ENCODE results near the gene RPL37A.
"Not testable (repeated sequence)": the region's sequence is repeated elsewhere in the genome, so short reads cannot be mapped to it uniquely, and the experiment has no call there.

The RPL37A gene

GRCh38 chr2:216518566-216519119 lies 20.0 kb downstream of the RPL37A start:
- Histone ChIP-seq H3K4me1 (ENCODE audit: control insufficient read depth, insufficient read depth, low read length, poor library complexity, severe bottlenecking) (peaks cover 10% of the 10 kb centered on the region), H3K36me3 (ENCODE audit: control insufficient read depth, insufficient read depth, low read length) (peaks cover 19% of the 10 kb centered on the region)
- H3K27ac ChIP-seq (ENCODE audit: low read depth, low read length, severe bottlenecking); H3K4me3 ChIP-seq (ENCODE audit: extremely low read depth, insufficient read depth, low read length, poor library complexity, severe bottlenecking); H3K9me3 ChIP-seq (ENCODE audit: control insufficient read depth, low read length): not testable (repeated sequence)
- WGBS, 2 experiments (ENCODE audit: insufficient coverage in 2 of 2): 72 to 88% methylated on average over 3 to 5 of the region's 9 CpGs

- H3K36me3 ChIP-seq (ENCODE audit: control insufficient read depth, insufficient read depth, low read length): peaks cover 19% of the 10 kb centered on the region
- 100% methylated on average over 1 of the region's 3 CpGs; no CpG with 5 or more reads in 1 of the 2 experiments for WGBS, 2 experiments (ENCODE audit: insufficient coverage in 2 of 2)
- H3K4me1 ChIP-seq (ENCODE audit: control insufficient read depth, insufficient read depth, low read length, poor library complexity, severe bottlenecking): peaks cover 10% of the 10 kb centered on the region
These were observed 20.6 kb downstream of the RPL37A start for GRCh38 chr2:216519154-216519762.

GRCh38 chr2:216520112-216520511 lies 21.5 kb downstream of the RPL37A start:
- H3K9me3 ChIP-seq (ENCODE audit: control insufficient read depth, low read length): peaks cover 7% of the 10 kb centered on the region
- no peak overlapping the region for H3K27ac ChIP-seq (ENCODE audit: low read depth, low read length, severe bottlenecking)
- peaks cover 19% of the 10 kb centered on the region for H3K36me3 ChIP-seq (ENCODE audit: control insufficient read depth, insufficient read depth, low read length)
- no peak overlapping the region for H3K4me3 ChIP-seq (ENCODE audit: extremely low read depth, insufficient read depth, low read length, poor library complexity, severe bottlenecking)
- H3K4me1 ChIP-seq (ENCODE audit: control insufficient read depth, insufficient read depth, low read length, poor library complexity, severe bottlenecking): peaks cover 10% of the 10 kb centered on the region
- WGBS, 2 experiments (ENCODE audit: insufficient coverage in 2 of 2): 80 to 85% methylated on average over 3 to 4 of the region's 4 CpGs

More at GRCh38 chr2:216519154-216519762, 20.6 kb downstream of the RPL37A start:
- Histone ChIP-seq H3K4me3 (ENCODE audit: extremely low read depth, insufficient read depth, low read length, poor library complexity, severe bottlenecking) (no peak overlapping the region), H3K9me3 (ENCODE audit: control insufficient read depth, low read length) (peaks cover 3% of the 10 kb centered on the region), H3K27ac (ENCODE audit: low read depth, low read length, severe bottlenecking) (no peak overlapping the region)

GRCh38 chr2:216522892-216523502 lies 24.4 kb downstream of the RPL37A start:
- Histone ChIP-seq H3K4me1 (ENCODE audit: control insufficient read depth, insufficient read depth, low read length, poor library complexity, severe bottlenecking) (peaks cover 10% of the 10 kb centered on the region), H3K36me3 (ENCODE audit: control insufficient read depth, insufficient read depth, low read length) (peaks cover 19% of the 10 kb centered on the region), H3K4me3 (ENCODE audit: extremely low read depth, insufficient read depth, low read length, poor library complexity, severe bottlenecking) (no peak overlapping the region), H3K9me3 (ENCODE audit: control insufficient read depth, low read length) (peaks cover 7% of the 10 kb centered on the region), H3K27ac (ENCODE audit: low read depth, low read length, severe bottlenecking) (no peak overlapping the region)
- 100% methylated on average over 1 of the region's 1 CpG; no CpG with 5 or more reads in 1 of the 2 experiments for WGBS, 2 experiments (ENCODE audit: insufficient coverage in 2 of 2)

- peaks cover 10% of the 10 kb centered on the region for H3K36me3 ChIP-seq (ENCODE audit: control insufficient read depth, insufficient read depth, low read length)
- peaks cover 7% of the 10 kb centered on the region for H3K9me3 ChIP-seq (ENCODE audit: control insufficient read depth, low read length)
- WGBS, 2 experiments (ENCODE audit: insufficient coverage in 2 of 2): no CpG with 5 or more reads among the region's 4 CpGs
- H3K4me1 ChIP-seq (ENCODE audit: control insufficient read depth, insufficient read depth, low read length, poor library complexity, severe bottlenecking): no peaks in the 10 kb centered on the region
- no peak overlapping the region for H3K27ac ChIP-seq (ENCODE audit: low read depth, low read length, severe bottlenecking)
- H3K4me3 ChIP-seq (ENCODE audit: extremely low read depth, insufficient read depth, low read length, poor library complexity, severe bottlenecking): no peak overlapping the region
These were observed 27.3 kb downstream of the RPL37A start for GRCh38 chr2:216525972-216526371.

GRCh38 chr2:216526939-216527338 lies 28.3 kb downstream of the RPL37A start:
- Histone ChIP-seq H3K36me3 (ENCODE audit: control insufficient read depth, insufficient read depth, low read length) (peaks cover 5% of the 10 kb centered on the region), H3K9me3 (ENCODE audit: control insufficient read depth, low read length) (peaks cover 7% of the 10 kb centered on the region), H3K4me1 (ENCODE audit: control insufficient read depth, insufficient read depth, low read length, poor library complexity, severe bottlenecking) (peaks cover 4% of the 10 kb centered on the region), H3K27ac (ENCODE audit: low read depth, low read length, severe bottlenecking) (no peak overlapping the region), H3K4me3 (ENCODE audit: extremely low read depth, insufficient read depth, low read length, poor library complexity, severe bottlenecking) (no peak overlapping the region)
- WGBS, 2 experiments (ENCODE audit: insufficient coverage in 2 of 2): 60 to 90% methylated on average over 1 of the region's 1 CpG

GRCh38 chr2:216527600-216527999 lies 29.0 kb downstream of the RPL37A start:
- no peaks in the 10 kb centered on the region for H3K36me3 ChIP-seq (ENCODE audit: control insufficient read depth, insufficient read depth, low read length)
- no peak overlapping the region for H3K4me3 ChIP-seq (ENCODE audit: extremely low read depth, insufficient read depth, low read length, poor library complexity, severe bottlenecking)
- peaks cover 7% of the 10 kb centered on the region for H3K9me3 ChIP-seq (ENCODE audit: control insufficient read depth, low read length)
- H3K27ac ChIP-seq (ENCODE audit: low read depth, low read length, severe bottlenecking): no peak overlapping the region
- peaks cover 10% of the 10 kb centered on the region for H3K4me1 ChIP-seq (ENCODE audit: control insufficient read depth, insufficient read depth, low read length, poor library complexity, severe bottlenecking)
- WGBS, 2 experiments (ENCODE audit: insufficient coverage in 2 of 2): no CpG with 5 or more reads among the region's 1 CpG

GRCh38 chr2:216532562-216532961 lies 33.9 kb downstream of the RPL37A start:
- H3K4me3 ChIP-seq (ENCODE audit: extremely low read depth, insufficient read depth, low read length, poor library complexity, severe bottlenecking): no peak overlapping the region
- 80 to 100% methylated on average over 1 of the region's 2 CpGs for WGBS, 2 experiments (ENCODE audit: insufficient coverage in 2 of 2)
- H3K27ac ChIP-seq (ENCODE audit: low read depth, low read length, severe bottlenecking): peak overlapping the region; percentile 47
- H3K9me3 ChIP-seq (ENCODE audit: control insufficient read depth, low read length): no peaks in the 10 kb centered on the region
- no peaks in the 10 kb centered on the region for H3K36me3 ChIP-seq (ENCODE audit: control insufficient read depth, insufficient read depth, low read length)
- peaks cover 51% of the 10 kb centered on the region for H3K4me1 ChIP-seq (ENCODE audit: control insufficient read depth, insufficient read depth, low read length, poor library complexity, severe bottlenecking)

- H3K4me1 ChIP-seq (ENCODE audit: control insufficient read depth, insufficient read depth, low read length, poor library complexity, severe bottlenecking): peaks cover 51% of the 10 kb centered on the region
- no peaks in the 10 kb centered on the region for H3K9me3 ChIP-seq (ENCODE audit: control insufficient read depth, low read length)
- no peak overlapping the region for H3K4me3 ChIP-seq (ENCODE audit: extremely low read depth, insufficient read depth, low read length, poor library complexity, severe bottlenecking)
- WGBS, 2 experiments (ENCODE audit: insufficient coverage in 2 of 2): 81 to 88% methylated on average over 4 to 5 of the region's 5 CpGs
- no peaks in the 10 kb centered on the region for H3K36me3 ChIP-seq (ENCODE audit: control insufficient read depth, insufficient read depth, low read length)
- peak overlapping the region; percentile 57 for H3K27ac ChIP-seq (ENCODE audit: low read depth, low read length, severe bottlenecking)
These were observed 35.0 kb downstream of the RPL37A start for GRCh38 chr2:216533609-216534008.

- peak overlapping the region; percentile 73 for H3K27ac ChIP-seq (ENCODE audit: low read depth, low read length, severe bottlenecking)
- 80 to 86% methylated on average over 1 of the region's 1 CpG for WGBS, 2 experiments (ENCODE audit: insufficient coverage in 2 of 2)
These were observed 36.2 kb downstream of the RPL37A start for GRCh38 chr2:216534809-216535208.

More at GRCh38 chr2:216534809-216535208, 36.2 kb downstream of the RPL37A start:
- peaks cover 51% of the 10 kb centered on the region for H3K4me1 ChIP-seq (ENCODE audit: control insufficient read depth, insufficient read depth, low read length, poor library complexity, severe bottlenecking)
- H3K36me3 ChIP-seq (ENCODE audit: control insufficient read depth, insufficient read depth, low read length): no peaks in the 10 kb centered on the region
- no peak overlapping the region for H3K4me3 ChIP-seq (ENCODE audit: extremely low read depth, insufficient read depth, low read length, poor library complexity, severe bottlenecking)
- H3K9me3 ChIP-seq (ENCODE audit: control insufficient read depth, low read length): no peaks in the 10 kb centered on the region
